Nephron (organoid): Measurements from ENCODE around the gene MPPED1.

Experiments
- H3K27ac Mint-ChIP-seq, 3 experiments: 2 replicates each; pipeline ENCODE4 v1.8.0; 2020; ENCODE audit warnings: mixed read lengths in 3 of 3, mild to moderate bottlenecking in 2 of 3, moderate library complexity in 1 of 3
- H3K27me3 Mint-ChIP-seq: 2 replicates; pipeline ENCODE4 v1.8.0; 2021; ENCODE audit warnings: low read depth, mild to moderate bottlenecking, moderate library complexity, mixed read lengths
- H3K36me3 Mint-ChIP-seq: 2 replicates; pipeline ENCODE4 v1.8.0; 2020; ENCODE audit warnings: low read depth, mixed read lengths
- H3K4me1 Mint-ChIP-seq: 2 replicates; pipeline ENCODE4 v1.8.0; 2020; ENCODE audit warnings: mixed read lengths
- H3K4me3 Mint-ChIP-seq, 3 experiments: 2 replicates each; pipeline ENCODE4 v1.8.0; 2020; ENCODE audit warnings: mild to moderate bottlenecking in 3 of 3, mixed read lengths in 3 of 3, moderate library complexity in 2 of 3
- H3K9me3 Mint-ChIP-seq: 2 replicates; pipeline ENCODE4 v1.8.0; 2020; ENCODE audit warnings: mixed read lengths
- TF ChIP-seq, protein P1 (sequence below), 3 experiments: fragments of 200-600 bp; sonication (generic); IDR thresholded peaks; one replicate each; pipeline ENCODE4 v1.5.0; 2021; ENCODE audit warnings: antibody characterized with exemption in 3 of 3; ENCODE audit not compliant: unreplicated experiment in 3 of 3

Gene MPPED1

DNA sequence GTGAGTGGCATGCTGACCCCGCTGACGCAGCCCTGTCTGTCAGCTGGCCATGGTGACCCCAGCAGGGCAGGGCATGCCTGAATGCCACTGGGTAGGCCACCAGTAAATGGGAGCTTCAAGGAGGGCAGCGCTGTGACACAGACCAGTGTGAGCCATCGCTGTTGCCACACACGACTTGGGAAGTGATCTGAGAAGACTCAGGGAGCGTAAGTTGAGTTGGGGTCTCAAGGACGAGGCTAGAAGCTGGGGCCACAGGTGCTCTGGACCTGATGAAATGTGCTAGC is 28.2 kb downstream of the MPPED1 start:
- TF ChIP-seq, protein P1, sequence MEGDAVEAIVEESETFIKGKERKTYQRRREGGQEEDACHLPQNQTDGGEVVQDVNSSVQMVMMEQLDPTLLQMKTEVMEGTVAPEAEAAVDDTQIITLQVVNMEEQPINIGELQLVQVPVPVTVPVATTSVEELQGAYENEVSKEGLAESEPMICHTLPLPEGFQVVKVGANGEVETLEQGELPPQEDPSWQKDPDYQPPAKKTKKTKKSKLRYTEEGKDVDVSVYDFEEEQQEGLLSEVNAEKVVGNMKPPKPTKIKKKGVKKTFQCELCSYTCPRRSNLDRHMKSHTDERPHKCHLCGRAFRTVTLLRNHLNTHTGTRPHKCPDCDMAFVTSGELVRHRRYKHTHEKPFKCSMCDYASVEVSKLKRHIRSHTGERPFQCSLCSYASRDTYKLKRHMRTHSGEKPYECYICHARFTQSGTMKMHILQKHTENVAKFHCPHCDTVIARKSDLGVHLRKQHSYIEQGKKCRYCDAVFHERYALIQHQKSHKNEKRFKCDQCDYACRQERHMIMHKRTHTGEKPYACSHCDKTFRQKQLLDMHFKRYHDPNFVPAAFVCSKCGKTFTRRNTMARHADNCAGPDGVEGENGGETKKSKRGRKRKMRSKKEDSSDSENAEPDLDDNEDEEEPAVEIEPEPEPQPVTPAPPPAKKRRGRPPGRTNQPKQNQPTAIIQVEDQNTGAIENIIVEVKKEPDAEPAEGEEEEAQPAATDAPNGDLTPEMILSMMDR (IDR thresholded peaks at IDR 0.05; ENCODE audit: unreplicated experiment in 3 of 3), result no peak
- no peaks in the 10 kb centered on the region for H3K36me3 Mint-ChIP-seq

DNA sequence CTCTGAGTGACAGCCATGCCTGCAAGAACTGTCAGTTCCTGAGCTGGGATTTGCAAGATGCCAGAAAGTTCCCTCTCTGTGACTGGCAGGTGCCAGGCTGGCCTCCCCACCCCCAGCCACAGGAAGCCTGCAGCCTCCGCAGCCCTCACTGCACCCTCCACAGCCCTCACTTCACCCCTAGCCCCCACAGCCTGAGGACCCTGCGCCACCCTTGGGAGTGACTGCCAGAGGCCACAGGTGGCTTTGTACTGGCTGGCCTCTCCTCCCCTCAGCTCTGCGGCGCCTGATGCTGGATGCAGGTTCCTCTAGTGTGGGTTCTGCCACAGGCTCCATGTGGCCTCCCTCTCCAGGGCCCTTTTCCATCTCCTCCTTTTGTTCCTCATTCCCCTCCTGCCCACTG is 28.7 kb downstream of the MPPED1 start:
- TF ChIP-seq, protein P1 (IDR thresholded peaks at IDR 0.05; ENCODE audit: unreplicated experiment in 3 of 3), result no peak
- Mint-ChIP-seq H3K27ac (no peak overlapping the region), H3K4me3 (no peak overlapping the region), H3K9me3 (no peaks in the 10 kb centered on the region), H3K36me3 (no peaks in the 10 kb centered on the region), H3K27me3 (peaks cover 39% of the 10 kb centered on the region), H3K4me1 (no peaks in the 10 kb centered on the region)

More for the DNA sequence above, 28.2 kb downstream of the MPPED1 start:
- Mint-ChIP-seq H3K4me1 (no peaks in the 10 kb centered on the region), H3K27ac (no peak overlapping the region), H3K4me3 (no peak overlapping the region), H3K27me3 (peaks cover 42% of the 10 kb centered on the region), H3K9me3 (no peaks in the 10 kb centered on the region)

GRCh38 chr22:43441216-43441615 is 29.4 kb downstream of the MPPED1 start:
- H3K4me1 Mint-ChIP-seq, result no peaks in the 10 kb centered on the region
- H3K4me3 Mint-ChIP-seq, result no peak overlapping the region
- TF ChIP-seq, protein P1 (IDR thresholded peaks at IDR 0.05; ENCODE audit: unreplicated experiment in 3 of 3), result no peak
- no peak overlapping the region for H3K27ac Mint-ChIP-seq
- no peaks in the 10 kb centered on the region for H3K36me3 Mint-ChIP-seq
- no peaks in the 10 kb centered on the region for H3K9me3 Mint-ChIP-seq
- H3K27me3 Mint-ChIP-seq, result peaks cover 39% of the 10 kb centered on the region

DNA sequence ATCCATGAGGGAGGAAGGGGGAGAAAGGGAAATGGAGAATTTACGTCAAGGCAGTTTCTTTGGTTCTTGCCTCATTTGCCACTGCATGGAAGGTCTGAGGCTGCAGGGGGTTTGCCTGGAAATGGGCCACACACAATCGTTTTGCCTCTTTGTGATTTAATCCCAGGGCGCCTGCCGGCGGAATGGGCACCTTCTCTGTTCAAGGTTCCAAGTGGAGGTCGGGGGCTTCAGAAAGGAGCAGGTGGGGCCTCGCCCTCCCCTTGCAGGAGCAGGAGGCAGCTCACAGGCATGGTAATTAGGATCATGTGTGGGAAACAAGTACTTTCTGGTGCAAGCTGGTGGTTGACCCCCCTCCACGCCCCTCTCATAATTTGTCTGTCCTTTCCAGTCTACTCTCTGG is 29.9 kb downstream of the MPPED1 start:
- Mint-ChIP-seq H3K27me3 (peaks cover 38% of the 10 kb centered on the region), H3K27ac (no peak overlapping the region), H3K4me3 (no peak overlapping the region), H3K36me3 (no peaks in the 10 kb centered on the region), H3K9me3 (no peaks in the 10 kb centered on the region), H3K4me1 (no peaks in the 10 kb centered on the region)
- TF ChIP-seq, protein P1 (IDR thresholded peaks at IDR 0.05; ENCODE audit: unreplicated experiment in 3 of 3), result no peak

DNA sequence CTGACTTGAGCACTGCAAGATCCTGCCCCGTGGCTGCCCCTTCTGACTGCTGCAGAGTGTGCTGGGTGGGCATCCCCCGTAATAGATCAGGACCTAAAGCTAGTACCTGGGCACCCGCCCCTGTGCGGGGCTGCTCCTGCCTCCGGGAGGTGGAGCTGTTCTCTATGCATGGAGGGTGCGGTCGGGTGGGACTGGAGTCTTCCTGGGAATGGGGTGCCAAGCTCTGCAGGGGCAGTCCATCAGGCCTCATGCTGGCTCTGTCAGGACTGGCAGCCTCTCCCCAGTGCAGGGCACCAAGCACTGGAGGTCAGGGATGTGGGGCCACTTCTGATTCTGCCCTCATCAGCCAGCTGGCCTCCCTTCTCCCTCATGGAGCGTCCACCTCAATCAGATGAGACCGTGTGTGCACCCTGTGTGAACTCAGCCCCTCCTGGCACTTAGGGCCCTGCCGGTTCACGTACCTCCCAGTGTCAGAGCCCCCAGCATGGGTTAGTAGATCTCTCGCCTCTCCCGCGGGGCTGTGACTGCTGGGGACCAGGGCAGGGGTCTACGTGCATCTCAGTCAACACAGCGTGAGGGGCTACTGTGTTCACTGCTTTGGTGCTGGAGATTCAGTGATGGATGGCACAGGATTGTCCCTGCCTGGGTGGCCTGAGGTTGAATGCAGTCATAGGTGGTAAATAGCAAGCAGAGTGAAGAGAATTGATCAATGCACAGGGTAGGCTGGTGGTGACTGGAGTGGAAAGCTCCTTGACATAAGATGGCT is 30.8 kb downstream of the MPPED1 start:
- no peak overlapping the region for H3K27ac Mint-ChIP-seq
- H3K4me3 Mint-ChIP-seq, result no peak overlapping the region
- TF ChIP-seq, protein P1 (IDR thresholded peaks at IDR 0.05; ENCODE audit: unreplicated experiment in 3 of 3), result no peak
- no peaks in the 10 kb centered on the region for H3K9me3 Mint-ChIP-seq
- no peaks in the 10 kb centered on the region for H3K4me1 Mint-ChIP-seq
- H3K36me3 Mint-ChIP-seq, result no peaks in the 10 kb centered on the region
- peaks cover 35% of the 10 kb centered on the region for H3K27me3 Mint-ChIP-seq

DNA sequence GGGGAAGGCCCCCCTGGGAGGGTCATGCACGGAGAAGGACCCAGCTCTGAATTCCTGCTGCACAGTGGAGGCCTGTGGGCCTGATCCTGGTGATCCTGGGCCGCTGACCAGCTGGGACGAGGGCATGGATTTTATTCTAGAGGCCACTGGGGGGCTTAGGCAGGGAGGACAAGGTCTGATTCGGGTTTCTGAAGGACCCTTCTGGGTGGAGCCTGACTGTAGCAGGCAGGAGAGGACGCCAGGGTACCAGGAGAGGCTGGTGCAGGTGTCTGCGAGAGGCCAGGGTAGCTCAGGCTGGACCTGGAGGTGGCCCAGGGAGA is 31.3 kb downstream of the MPPED1 start:
- no peak overlapping the region for H3K27ac Mint-ChIP-seq
- peaks cover 31% of the 10 kb centered on the region for H3K27me3 Mint-ChIP-seq
- H3K9me3 Mint-ChIP-seq, result no peaks in the 10 kb centered on the region
- no peaks in the 10 kb centered on the region for H3K4me1 Mint-ChIP-seq
- no peaks in the 10 kb centered on the region for H3K36me3 Mint-ChIP-seq
- no peak overlapping the region for H3K4me3 Mint-ChIP-seq
- TF ChIP-seq, protein P1 (IDR thresholded peaks at IDR 0.05; ENCODE audit: unreplicated experiment in 3 of 3), result no peak
